Stimulated activated CD4-positive, alpha-beta T cell treated with anti-CD3 and anti-CD28 coated beads, Interleukin-12 subunit alpha, Interleukin-12 subunit beta, amount 100 ng/mL, for 24 hours (primary cell): Measurements from ENCODE around the gene MICAL2.

Source experiments
- DNase-seq, 2 experiments: peaks; one replicate each; pipeline ENCODE4 v3.0.0-alpha.2; 2020; ENCODE audit warnings: low read depth in 2 of 2

Gene MICAL2

GRCh38 chr11:12188548-12189317, 78.3 kb downstream of the MICAL2 start:
- no peak for DNase-seq

GRCh38 chr11:12189543-12190235, 79.3 kb downstream of the MICAL2 start:
- DNase-seq, result no peak

GRCh38 chr11:12190511-12190910, 80.1 kb downstream of the MICAL2 start:
- DNase-seq, result no peak

DNA sequence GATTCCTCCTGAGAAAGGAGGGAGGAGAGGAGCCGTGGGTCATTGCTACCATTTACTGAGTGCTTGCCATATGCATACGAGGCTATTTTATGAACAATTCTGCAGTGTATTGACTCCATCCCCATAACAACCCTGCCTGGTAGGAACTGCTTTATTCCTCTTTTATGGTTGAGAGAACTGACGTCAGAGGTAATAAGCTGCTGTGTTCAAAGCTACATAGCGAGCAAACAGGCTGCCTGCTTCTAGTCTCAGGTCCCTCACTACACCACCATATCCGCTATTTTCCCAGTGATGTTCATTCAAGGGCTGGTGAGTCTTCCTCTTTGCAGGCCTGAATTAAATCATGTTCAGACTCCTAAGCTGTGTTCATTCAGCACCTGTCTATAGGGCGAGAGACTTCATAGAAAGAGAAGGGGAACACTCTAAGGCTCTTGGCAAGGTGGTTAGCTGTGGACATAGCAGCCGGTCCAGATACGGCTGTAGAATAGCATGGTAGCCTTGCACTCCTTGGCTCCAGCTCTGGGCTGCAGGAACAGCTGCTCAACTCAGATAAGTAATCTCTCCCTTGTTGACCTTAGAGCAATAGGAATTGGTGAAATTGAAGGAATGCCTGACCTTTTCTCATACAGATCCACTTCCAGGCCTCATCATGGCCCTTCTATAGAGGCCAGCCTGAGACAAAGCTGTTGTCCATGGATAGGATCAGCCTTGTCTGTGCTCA, 82.6 kb downstream of the MICAL2 start:
- no peak for DNase-seq

DNA sequence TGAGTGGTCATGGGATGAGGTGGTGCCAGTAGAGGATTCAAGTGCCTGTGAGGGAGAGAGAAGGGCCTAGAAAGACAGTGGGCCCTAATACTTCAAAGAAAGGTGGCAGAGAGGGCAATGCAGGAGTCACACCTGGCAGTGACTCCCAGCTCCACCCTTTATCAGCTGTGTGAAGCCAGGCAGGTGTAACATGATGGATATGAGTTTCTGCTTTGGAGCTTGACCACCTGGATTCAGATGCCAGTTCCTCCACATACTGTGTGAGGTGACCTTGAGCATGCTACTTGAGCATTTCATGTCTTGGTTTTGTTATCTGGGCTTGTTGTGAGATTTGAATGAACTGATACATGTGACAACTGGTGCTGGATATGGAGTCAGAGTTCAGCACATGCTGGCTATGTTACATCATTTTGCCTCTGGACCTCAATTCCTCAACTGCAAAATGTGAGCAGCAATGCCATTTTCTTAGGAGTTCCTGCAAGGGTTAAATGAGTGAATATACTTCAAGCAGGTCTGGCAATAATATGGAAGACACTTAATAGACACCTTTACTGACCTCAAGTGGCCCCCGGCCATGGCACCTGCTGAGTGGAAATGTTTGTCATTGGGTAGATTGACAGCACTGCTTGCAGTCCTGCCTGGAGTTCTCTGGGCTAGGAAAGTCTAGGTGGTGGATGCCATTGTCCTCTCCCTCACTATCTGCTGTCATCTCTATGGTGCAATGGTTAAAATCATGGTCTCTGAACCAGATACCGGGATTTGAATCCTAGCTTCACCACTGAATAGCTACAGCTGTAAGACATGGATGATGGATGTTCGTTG, 83.3 kb downstream of the MICAL2 start:
- DNase-seq, result no peak

- peak in 1 of 2 experiments; percentile 38 for DNase-seq
Observed at GRCh38 chr11:12195768-12196167, 85.4 kb downstream of the MICAL2 start.

DNA sequence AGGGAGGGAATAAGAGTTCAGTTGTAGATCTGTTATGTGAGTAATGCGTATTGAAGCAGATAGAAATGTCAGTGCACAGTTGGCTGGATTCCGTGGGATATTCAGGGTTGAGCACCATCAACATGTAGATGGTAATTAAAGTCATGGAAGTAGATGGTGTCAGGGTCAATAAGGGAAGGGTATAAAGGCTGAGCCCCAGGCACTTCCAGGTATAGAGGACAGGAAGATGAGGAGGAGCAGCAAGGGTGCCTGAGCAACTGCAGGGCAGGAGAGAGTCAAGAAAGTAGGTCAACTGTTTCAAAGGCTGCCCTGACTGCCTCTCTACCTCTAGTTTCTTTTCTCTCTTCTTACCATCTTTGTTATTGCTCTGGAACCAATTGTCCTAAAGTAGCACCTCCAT, 85.9 kb downstream of the MICAL2 start:
- DNase-seq, result no peak

DNA sequence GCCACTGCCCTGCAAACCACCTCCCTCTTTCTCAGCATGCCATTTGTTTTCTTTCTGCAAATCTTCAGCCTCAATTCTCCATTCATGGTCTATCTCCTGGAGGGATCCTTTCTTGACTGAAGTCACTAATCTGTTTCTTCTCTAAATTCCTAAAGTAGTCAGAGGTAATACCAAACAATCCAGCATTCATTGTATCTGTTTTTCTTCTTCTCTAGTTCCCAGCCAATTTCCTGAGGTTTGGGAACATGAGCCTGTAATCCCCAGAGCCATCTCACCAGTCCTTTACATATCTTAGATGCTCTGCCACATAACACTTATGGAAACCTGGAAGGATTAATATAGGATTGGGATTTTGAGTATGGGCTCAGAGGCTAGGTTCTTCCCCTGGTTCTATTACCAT, 86.5 kb downstream of the MICAL2 start:
- no peak for DNase-seq

- no peak for DNase-seq
Observed at GRCh38 chr11:12198251-12199222, 88.1 kb downstream of the MICAL2 start.

DNA sequence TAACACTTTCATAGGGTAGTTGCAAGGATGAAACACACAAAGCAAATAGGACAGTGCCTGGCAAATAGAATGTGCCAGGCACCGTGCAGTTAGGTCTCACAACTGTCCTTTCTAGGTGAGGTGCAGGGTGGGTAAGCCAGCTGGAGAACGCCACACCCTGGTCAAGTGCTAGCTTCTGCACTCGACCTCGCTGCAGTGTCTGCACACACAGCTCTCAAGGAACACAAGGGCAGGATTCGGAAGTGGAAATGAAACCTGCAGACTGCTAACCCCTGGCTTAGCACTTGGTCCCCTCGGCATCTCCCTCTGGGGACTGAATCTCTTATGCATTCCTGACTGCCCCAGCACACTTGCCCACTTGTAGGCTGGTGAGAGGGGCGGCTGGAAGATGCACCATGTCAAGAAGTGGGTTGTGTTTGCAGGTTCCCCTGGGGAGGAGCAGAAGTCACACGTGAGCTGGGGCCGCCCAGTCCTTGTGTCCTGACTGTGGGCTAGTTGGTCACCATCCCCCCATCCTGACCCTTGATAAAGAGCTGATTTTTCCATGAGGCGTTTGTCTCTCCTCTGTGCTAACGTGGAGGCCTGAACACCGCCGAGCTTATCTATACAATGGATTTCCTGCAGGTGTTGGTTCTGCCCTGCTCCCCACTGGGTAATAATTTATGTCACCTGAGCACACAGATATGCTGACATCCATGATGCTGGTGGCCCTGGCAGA, 89.0 kb downstream of the MICAL2 start:
- DNase-seq, result no peak

- DNase-seq, result no peak
Observed at GRCh38 chr11:12200279-12200990, 90.0 kb downstream of the MICAL2 start.

DNA sequence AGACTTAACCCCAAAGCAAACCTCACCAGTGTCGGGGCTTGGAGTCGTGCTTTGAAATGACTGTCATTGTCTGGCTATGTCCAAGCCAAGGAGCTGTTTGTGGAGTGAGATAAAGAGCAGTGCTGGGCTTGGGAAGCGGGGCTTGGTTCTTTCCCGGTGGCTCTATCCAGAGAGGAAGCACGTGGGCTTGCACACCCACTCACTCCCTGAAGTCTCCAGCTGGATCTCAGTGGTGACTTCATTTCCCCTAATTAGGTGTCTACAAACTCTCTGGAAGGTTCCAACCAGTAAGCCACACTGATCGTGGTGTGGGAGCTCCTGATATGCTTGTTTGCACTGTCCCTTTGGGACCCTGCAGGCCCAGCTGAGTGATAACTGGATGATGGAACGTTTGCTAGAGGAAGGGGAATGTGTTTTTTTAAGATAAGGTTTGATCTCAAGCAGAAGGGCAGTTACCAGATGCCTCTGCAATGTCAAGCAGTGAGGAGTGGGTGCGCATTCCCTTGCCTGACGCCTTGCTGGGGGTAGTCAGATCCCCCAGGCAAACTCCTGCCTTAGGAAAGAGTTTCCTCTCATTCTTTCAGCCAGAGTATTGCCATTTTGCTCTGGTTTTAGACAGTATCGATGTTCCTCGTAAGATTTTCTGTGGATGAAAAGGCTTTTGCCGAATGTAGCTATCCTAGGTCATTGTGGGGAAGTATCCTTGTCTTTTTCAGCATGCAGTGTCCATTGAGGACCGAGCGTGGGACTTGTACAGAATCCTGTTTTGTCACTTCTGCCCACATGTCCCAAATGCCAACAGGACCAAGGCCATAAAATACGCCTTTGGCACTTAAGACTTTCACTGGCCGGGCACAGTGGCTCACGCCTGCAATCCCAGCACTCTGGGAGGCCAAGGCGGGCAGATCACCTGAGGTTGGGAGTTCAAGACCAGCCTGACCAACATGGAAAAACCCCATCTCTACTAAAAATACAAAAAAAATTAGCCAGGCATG, 90.9 kb downstream of the MICAL2 start:
- no peak for DNase-seq

DNA sequence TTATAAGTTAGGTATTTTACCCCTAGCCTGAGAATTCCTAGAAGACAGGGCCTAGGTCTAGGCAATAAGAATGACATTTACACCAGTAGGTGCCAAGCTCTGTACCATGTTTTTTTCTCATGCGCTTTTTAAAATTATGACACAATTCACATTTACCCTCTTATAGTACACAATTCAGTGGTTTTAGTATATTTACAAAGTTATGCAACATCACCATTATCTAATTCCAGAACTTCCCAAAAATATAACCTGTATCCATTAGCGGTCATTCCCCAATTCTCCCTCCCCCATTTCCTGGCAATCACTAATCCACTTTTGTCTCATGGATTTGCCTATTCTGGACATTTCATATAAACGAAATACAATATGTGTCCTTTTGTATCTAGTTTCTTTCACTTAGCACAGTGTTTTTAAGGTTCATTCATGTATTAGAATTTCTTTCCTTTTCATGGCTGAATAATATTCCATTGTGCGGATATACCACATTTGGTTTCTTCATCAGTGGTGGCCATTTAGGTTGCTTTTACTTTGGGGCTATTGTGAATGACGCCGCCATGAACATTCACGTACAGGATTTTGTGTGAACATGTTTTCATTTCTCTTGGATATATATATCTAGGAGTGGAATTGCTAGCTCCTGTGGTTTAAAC, 92.4 kb downstream of the MICAL2 start:
- DNase-seq, result no peak

DNA sequence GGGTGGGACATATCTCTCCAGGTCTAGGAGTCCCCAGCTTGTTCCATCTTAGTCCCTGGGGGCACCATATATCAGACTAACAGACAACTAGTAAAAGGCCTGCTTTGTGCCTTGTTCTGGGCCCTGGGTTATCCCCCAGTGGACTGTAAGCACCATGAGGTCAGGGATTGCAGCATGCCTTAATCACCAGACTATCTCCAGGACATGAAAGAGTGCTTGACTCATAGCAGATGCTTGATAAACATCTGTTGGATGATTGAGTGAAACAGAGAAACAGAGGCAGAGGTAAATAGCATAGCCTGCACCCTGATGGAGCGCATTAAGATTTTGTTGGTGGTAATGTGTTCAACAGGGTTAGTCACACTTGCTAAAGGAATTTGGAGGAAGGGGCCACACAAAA, 94.1 kb downstream of the MICAL2 start:
- DNase-seq, result no peak

GRCh38 chr11:12205330-12205729, 94.9 kb downstream of the MICAL2 start:
- DNase-seq, result no peak

DNA sequence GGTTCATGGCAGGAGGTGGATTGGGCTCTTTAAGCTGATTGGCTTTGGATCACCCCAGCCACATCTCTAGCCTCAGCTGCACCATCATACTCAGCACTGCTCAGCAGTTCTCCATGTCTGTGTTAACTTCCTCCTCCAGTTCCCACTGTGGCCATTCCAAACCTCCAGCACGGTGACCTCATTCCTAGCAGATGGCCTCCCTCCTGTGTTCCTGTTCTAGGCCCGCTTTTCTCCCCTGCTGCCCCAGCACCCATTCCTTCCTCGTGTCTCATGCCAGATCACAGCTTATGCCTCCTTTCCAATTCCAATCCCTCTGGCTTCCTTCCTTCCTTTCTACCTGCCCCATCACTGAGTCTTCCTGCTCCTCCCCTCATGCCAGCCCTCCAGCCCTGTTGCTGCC, 96.1 kb downstream of the MICAL2 start:
- no peak for DNase-seq

GRCh38 chr11:12207384-12208150, 97.2 kb downstream of the MICAL2 start:
- peak; percentile 39 to 55 for DNase-seq
